GM21723 (cell line): ENCODE data around the gene NDUFA6.
"Not testable (repeated sequence)": the region's sequence is repeated elsewhere in the genome, so short reads cannot be mapped to it uniquely, and the experiment has no call there.

Source experiments
- ATAC-seq: cut with Tn5 transposase; IDR thresholded peaks from one replicate; pipeline ENCODE4 v1.9.1; 2021; ENCODE audit warnings: mild to moderate bottlenecking, moderate library complexity; ENCODE audit not compliant: unreplicated experiment

Gene NDUFA6

DNA sequence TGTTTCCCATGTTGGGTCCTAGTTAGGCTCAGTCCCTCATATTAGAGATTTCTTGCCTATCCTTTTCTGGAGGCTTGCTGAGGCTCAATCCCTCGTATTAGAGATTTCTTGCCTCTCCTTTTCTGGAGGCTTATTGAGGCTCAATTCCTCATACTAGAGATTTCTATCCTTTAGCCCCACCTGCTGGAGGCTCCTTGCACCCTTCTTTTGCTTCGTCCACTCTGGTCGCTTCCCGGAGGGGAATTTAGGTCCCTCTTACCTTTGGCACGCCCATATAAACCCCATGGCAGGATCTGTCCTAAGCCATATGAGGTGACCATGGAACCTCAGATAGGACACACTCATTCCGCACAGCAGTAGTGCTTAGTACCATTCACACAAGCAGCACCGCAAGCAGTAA, 24.1 kb upstream of the NDUFA6 start:
- ATAC-seq: no peak

- not testable (repeated sequence) for ATAC-seq
These were observed 22.2 kb upstream of the NDUFA6 start for GRCh38 chr22:42112793-42113192.

- no peak for ATAC-seq
These were observed 21.2 kb upstream of the NDUFA6 start for GRCh38 chr22:42111798-42112197.

DNA sequence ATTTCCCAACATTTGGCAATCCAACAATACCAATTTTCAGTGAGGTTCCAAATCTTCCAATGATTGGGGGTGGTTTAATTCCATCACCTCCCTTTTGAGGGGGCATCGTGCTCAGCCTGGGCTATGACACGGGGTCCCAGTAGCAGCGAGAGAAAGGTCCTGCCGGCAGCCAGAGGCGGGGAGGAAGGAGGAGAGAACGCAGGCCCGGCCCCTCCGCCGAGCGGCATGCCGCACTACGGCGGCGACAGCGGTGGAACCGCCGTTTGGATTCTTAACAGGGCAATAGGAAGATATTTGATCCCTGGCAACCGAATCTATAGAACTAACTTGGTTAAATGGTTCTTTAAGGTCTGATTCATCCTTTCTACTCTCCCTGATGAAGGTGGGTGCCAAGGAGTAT, 18.3 kb upstream of the NDUFA6 start:
- no peak for ATAC-seq

- not testable (repeated sequence) for ATAC-seq
These were observed 13.8 kb upstream of the NDUFA6 start for GRCh38 chr22:42104332-42104860.

DNA sequence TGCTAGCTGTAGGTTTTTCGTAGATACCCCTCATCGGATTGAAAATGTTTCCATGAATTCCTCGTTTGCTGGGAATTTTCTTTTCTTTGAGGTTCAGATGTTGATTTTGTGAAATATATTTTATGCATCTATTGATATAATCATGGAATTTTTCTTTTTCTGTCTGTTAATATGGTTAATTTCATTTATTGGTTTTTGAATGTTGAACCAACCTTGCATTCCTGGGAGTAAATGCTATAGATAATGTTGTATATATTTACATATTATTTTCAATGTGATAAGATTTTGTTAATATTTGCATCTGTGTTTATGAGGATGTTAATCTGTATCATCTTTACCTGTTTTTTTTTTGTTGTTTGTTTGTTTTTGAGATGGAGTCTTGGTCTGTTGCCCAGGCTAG, 10.6 kb upstream of the NDUFA6 start:
- no peak for ATAC-seq

DNA sequence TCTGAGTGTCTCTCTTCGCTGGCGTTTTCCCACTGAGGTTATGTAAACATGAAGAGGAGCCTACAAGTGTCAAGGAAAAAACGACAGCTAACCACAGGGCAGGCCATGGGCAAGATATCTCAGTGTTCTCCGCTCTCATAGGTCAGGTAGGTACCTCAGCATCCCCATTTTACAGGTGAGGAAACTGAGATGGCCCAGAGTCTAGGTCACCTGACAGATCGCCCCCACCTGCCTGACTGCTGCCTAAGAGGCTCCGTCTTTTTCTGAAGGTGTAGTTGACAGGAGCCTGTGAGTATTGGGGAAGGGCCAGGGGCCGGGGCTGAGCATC, 847 bp upstream of the NDUFA6 start:
- ATAC-seq: no peak

GRCh38 chr22:42086051-42086450, 4.5 kb downstream of the NDUFA6 start:
- no peak for ATAC-seq

DNA sequence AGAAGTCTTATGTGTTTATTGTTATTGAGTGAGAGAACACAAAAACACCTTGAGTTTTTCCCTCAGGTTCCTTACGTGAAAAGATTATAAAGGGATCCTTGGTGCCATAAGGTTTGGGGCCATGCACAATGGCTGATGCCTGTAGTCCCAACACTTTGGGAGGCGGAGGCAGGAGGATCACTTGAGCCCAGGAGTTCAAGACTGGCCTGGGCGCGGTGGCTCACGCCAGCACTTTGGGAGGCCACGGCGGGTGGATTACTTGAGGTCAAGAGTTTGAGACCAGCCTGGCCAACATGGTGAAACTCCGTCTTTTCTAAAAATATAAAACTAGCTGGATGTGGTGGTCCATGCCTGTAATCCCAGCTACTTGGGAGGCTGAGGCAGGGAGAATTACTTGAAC, 5.7 kb downstream of the NDUFA6 start:
- no peak for ATAC-seq

DNA sequence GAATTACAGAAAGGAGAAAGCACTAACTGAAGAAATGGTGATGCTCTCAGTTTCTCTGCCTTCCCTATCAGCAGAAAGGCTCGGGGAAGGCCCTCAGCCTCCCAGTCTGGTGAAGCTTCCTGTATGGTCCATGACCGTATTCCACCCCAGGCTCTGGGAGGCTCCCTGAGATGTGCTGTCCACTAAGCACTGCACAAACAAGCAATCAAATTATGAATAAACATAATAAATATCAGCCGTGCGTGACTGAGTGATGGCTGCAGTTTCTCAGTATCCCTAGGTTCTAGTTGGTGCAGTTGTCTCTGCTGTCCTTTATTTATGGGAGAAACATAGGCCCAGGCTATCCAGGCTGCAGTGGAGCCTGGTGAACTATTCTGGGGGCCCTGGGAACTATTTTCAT, 7.5 kb downstream of the NDUFA6 start:
- ATAC-seq: no peak

DNA sequence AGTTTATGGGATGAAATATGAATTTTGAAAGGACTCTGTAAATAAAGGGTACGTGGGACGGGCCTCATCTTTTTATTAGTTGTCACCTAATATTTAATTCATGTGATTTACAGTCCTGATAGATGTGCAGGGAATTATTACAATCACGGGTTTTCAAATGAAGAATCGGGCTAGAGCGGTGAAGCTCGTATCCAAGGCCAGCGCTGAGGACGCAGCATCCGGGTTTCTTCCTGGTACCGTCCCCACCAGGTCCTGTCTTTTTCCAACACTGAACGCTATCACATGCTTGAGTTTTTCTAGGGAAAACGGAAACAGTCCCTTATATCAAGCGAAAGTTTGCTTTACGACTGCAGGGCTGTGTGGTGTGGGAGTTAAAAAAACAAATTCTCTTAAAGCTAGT, 10.3 kb downstream of the NDUFA6 start:
- no peak for ATAC-seq

GRCh38 chr22:42079319-42080251, 11.0 kb downstream of the NDUFA6 start, which contains the start of gene SMDT1:
Gene SMDT1 (plus strand): TSS chr22:42079700. CDS start chr22:42079769, 69 bp downstream.
- peak; percentile 76 for ATAC-seq

DNA sequence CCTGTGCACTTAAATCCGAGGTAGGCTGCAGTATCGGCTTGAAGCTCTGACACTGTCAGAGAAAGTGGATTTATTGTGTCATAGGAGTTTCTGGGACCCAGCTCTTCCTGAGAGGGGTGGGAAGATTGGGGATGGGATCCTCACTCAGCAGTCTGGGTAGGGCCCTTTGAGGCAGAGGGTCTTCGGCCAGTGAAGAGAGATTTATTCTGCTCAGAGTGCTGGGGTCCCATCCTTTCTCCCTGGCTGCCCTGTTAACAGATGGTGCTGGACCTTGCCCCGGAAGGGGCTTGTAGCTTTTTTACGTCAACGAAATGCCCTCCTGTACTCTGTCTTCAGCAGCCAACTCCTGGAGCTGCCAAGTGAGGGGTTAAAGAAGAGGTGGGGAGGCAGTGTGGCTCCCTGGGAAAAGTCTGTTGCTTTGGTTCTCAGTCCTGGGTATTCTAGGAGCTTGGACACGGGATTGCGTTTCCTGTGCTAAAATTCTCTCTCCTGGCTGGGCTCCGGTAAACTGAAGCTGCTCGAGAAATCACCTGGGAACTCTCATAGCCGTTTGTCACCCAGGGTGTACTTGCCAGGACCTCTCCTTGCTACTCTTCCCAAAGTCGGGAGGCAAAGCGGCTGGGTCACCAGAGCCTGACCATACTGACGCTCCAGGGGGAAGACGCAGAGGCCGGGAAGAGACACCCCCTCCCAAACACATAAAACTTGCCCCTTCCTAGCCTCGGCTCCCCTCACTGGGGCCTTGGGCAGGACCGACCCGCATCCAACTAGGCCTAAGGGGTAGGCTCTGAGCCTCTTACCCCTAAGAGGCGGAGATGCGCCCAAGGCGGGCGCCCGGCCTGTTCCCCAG, 11.9 kb downstream of the NDUFA6 start:
- peak; percentile 12 for ATAC-seq

DNA sequence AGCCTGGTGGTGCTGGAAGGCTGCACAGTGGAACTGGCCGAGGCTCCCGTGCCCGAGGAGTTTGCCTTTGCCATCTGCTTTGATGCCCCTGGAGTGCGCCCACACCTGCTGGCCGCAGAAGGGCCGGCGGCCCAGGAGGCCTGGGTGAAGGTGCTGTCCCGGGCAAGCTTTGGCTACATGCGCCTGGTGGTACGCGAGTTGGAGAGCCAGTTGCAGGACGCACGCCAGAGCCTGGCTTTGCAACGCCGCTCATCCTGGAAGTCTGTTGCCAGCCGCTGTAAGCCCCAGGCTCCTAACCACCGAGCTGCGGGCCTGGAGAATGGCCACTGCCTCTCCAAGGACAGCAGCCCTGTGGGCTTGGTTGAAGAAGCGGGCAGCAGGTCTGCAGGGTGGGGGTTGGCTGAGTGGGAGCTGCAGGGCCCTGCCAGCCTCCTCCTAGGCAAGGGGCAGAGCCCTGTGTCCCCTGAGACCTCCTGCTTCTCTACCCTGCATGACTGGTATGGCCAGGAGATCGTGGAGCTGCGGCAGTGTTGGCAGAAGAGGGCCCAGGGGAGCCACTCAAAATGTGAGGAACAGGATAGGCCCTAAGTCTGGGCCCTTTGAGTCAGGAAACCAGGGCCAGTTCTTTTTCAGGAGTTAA, 13.0 kb downstream of the NDUFA6 start:
- no peak for ATAC-seq

DNA sequence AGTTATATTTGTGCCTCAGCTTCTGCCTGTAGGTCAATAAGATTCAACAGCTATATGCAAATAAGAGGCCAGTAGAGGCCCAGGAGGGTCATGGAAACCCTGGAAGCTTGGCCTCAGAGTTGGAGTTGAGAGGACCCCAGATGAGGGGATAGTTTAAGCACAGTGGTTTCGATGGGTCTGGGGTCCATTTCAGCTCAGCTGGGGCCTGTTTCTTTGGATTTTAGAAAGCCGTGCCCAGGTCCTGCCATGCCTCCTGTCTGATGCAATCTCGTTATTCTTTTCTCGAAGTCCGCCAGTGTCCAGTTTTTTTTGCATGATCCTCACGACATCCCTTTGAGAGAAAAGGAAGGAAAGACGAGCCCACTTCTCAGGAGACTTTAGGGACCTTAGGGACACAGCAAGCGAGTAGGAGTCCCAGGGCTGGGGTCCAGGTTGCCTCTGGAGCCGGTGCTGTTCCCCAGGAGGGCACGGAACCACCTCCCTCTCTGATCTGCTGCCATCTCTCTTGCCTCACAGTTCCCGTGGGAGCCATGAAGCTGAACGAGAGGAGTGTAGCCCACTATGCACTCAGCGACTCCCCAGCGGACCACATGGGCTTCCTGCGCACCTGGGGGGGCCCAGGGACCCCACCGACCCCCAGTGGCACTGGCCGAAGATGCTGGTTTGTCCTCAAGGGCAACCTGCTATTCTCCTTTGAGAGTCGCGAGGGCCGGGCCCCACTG, 13.6 kb downstream of the NDUFA6 start:
- no peak for ATAC-seq

- ATAC-seq: no peak
These were observed 15.5 kb downstream of the NDUFA6 start for GRCh38 chr22:42074846-42075676.

DNA sequence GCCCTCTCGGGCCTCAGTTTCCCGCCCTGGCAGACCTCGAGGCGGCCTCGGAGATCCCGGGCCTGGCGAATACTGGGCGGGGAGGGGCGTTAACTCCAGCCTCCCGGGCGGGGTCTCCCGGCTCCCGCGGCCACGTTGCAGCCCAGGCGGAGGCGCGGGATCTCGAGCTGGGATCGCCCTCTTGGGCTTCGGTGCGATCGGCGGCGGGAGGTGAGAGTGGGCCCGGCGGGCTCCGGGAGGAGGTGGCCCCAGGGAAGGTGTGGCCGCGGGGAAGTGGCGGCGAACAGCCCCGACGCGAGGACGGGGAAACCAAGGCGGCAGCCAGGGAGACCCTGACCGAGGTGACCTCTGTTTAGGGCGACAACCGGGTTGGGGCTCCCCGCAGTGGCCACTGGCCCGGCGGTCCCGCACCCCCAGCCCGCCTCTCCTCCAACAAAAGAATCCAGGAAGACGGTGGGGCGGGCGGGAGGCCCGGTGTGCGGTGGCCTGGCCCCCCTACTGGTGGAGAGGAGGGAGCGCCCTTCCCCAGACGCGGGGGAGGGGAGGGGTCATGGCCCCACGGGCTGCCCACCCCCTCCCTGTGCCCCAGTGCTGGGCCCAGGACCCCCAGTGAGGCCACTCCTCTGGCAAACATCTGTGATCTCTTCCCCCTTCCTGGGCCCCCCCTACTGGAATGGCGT, 16.3 kb downstream of the NDUFA6 start, which contains the start of gene PHETA2:
Gene PHETA2, plus strand, starts transcription at position 117 of the 680 bp plus-strand sequence. CDS start 3,046 bp downstream, outside the sequence.
- ATAC-seq: no peak

DNA sequence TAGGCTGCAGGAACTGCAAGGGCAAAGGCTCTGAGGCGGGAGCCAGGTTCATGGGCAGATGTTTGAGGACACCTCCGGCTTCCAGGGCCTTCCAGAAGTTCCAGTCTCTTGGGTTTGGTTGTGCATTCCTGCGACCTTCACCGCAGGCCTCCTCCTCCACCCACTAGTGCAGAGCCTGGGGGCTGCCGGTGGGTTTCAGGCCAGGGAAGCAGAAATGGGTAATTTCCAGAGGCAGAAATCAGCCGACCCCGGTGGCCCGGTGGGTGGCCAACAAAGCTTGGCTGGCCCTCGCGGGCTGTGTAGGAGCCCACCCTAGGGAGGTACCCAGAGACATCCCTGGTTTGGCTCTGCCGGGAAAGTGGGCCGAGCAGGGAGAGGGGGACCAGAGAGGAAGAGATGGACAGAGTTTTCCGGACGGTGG, 16.9 kb downstream of the NDUFA6 start:
- no peak for ATAC-seq
